Measurements from ENCODE around the gene RP2.

GRCh38 chrX:46836701-46837557, at the start of gene RP2:
- TF ChIP-seq, protein P1, sequence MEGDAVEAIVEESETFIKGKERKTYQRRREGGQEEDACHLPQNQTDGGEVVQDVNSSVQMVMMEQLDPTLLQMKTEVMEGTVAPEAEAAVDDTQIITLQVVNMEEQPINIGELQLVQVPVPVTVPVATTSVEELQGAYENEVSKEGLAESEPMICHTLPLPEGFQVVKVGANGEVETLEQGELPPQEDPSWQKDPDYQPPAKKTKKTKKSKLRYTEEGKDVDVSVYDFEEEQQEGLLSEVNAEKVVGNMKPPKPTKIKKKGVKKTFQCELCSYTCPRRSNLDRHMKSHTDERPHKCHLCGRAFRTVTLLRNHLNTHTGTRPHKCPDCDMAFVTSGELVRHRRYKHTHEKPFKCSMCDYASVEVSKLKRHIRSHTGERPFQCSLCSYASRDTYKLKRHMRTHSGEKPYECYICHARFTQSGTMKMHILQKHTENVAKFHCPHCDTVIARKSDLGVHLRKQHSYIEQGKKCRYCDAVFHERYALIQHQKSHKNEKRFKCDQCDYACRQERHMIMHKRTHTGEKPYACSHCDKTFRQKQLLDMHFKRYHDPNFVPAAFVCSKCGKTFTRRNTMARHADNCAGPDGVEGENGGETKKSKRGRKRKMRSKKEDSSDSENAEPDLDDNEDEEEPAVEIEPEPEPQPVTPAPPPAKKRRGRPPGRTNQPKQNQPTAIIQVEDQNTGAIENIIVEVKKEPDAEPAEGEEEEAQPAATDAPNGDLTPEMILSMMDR (optimal IDR thresholded peaks at IDR 0.05 in 1 of 3, IDR thresholded peaks at IDR 0.05 in 1 of 3, conservative IDR thresholded peaks at IDR 0.05 in 1 of 3; ENCODE audit: extremely low read depth in 1 of 3, insufficient read depth in 2 of 3, low read length in 3 of 3), result no peak
- TF ChIP-seq EZH2 (IDR thresholded peaks at IDR 0.05; ENCODE audit: low read length), result no peak

Data from keratinocyte (primary cell).